Neural cell (in vitro differentiated cells): ENCODE results near the gene ALOXE3. TPM values are rescaled to one million over a fixed set of nuclear protein-coding genes. Genes with fewer than 3 reads are reported as not detected.

ENCODE experiments used
- H2AFZ ChIP-seq: fragments of 200-600, 300-800 bp; sonication (generic), shearing (Covaris generic); 2 replicates; pipeline ENCODE4 v1.6.0; 2014; ENCODE audit warnings: low read depth, mild to moderate bottlenecking, antibody characterized with exemption, low read length, moderate library complexity
- H3F3A ChIP-seq: fragments of 200-600 bp; shearing (Covaris generic); 2 replicates; pipeline ENCODE4 v1.6.1; 2016; ENCODE audit warnings: mild to moderate bottlenecking, moderate library complexity, mixed read lengths, antibody characterized with exemption, low read length; ENCODE audit not compliant: insufficient read depth, poor library complexity, severe bottlenecking
- H3K27ac ChIP-seq: fragments of 200-600, 300-800 bp; sonication (generic), shearing (Covaris generic); 2 replicates; pipeline ENCODE4 v1.5.1; 2014; ENCODE audit warnings: mild to moderate bottlenecking, low read length, moderate library complexity
- H3K27me3 ChIP-seq: fragments of 300-800, 200-600 bp; sonication (generic), shearing (Covaris generic); 2 replicates; pipeline ENCODE4 v1.6.0; 2014; ENCODE audit warnings: mild to moderate bottlenecking, low read depth, low read length, moderate library complexity; ENCODE audit not compliant: insufficient read depth
- H3K36me3 ChIP-seq: fragments of 300-800, 200-600 bp; sonication (generic), shearing (Covaris generic); 2 replicates; pipeline ENCODE4 v1.5.1; 2014; ENCODE audit warnings: mild to moderate bottlenecking, antibody characterized with exemption, low read length, moderate library complexity; ENCODE audit not compliant: insufficient read depth
- H3K4me2 ChIP-seq: fragments of 300-800, 200-600 bp; sonication (generic), shearing (Covaris generic); 2 replicates; pipeline ENCODE4 v1.6.0; 2014; ENCODE audit warnings: mild to moderate bottlenecking, low read length
- H3K4me3 ChIP-seq: fragments of 300-800, 200-600 bp; sonication (generic), shearing (Covaris generic); 2 replicates; pipeline ENCODE4 v1.5.1; 2014; ENCODE audit warnings: mild to moderate bottlenecking, low read length, moderate library complexity
- H3K79me2 ChIP-seq: fragments of 200-600 bp; shearing (Covaris generic); replicated peaks from 2 replicates; pipeline ENCODE4 v1.6.0; 2014; ENCODE audit warnings: mild to moderate bottlenecking, low read length, moderate library complexity; ENCODE audit not compliant: insufficient read depth
- H3K9ac ChIP-seq: fragments of 300-800, 200-600 bp; sonication (generic), shearing (Covaris generic); 2 replicates; pipeline ENCODE4 v1.6.1; 2016; ENCODE audit warnings: mild to moderate bottlenecking, low read length, mixed read lengths
- H3K9me2 ChIP-seq: fragments of 200-600 bp; shearing (Covaris generic); 2 replicates; pipeline ENCODE4 v1.6.1; 2016; ENCODE audit warnings: mild to moderate bottlenecking, low read length, mixed read lengths; ENCODE audit not compliant: insufficient read depth
- H3K9me3 ChIP-seq: fragments of 200-600, 300-800 bp; sonication (generic), shearing (Covaris generic); 2 replicates; pipeline ENCODE4 v1.6.1; 2016; ENCODE audit warnings: mild to moderate bottlenecking, mixed run types, low read length, moderate library complexity, mixed read lengths
- H4K20me1 ChIP-seq: fragments of 200-600 bp; shearing (Covaris generic); 2 replicates; pipeline ENCODE4 v1.6.1; 2016; ENCODE audit warnings: mild to moderate bottlenecking, mixed run types; ENCODE audit not compliant: insufficient read depth
- EP300 ChIP-seq: fragments of 450-650 bp; conservative IDR thresholded peaks from 2 replicates; pipeline ENCODE4 v1.6.1; 2014; ENCODE audit warnings: antibody characterized with exemption, mild to moderate bottlenecking, moderate library complexity; ENCODE audit not compliant: poor library complexity, severe bottlenecking
- EZH2 ChIP-seq: fragments of 200-600, 300-800 bp; shearing (Covaris generic), sonication (generic); IDR thresholded peaks from 2 replicates; pipeline ENCODE4 v1.6.1; 2014; ENCODE audit warnings: antibody characterized with exemption, low read length, borderline replicate concordance, mild to moderate bottlenecking; ENCODE audit not compliant: insufficient read depth, poor library complexity, severe bottlenecking
- MXI1 ChIP-seq: fragments of 450-650 bp; conservative IDR thresholded peaks from 2 replicates; pipeline ENCODE4 v1.6.1; 2014; ENCODE audit warnings: antibody characterized with exemption, mild to moderate bottlenecking; ENCODE audit not compliant: poor library complexity, severe bottlenecking
- POLR2AphosphoS5 ChIP-seq: IDR thresholded peaks from 2 replicates; pipeline ENCODE4 v1.6.1; 2012
- RAD21 ChIP-seq: fragments of 450-650 bp; conservative IDR thresholded peaks from 2 replicates; pipeline ENCODE4 v1.6.1; 2014; ENCODE audit warnings: antibody characterized with exemption, mild to moderate bottlenecking, moderate library complexity
- SMC3 ChIP-seq: fragments of 450-650 bp; conservative IDR thresholded peaks from 2 replicates; pipeline ENCODE4 v1.6.1; 2014; ENCODE audit warnings: antibody characterized with exemption, mild to moderate bottlenecking, moderate library complexity; ENCODE audit not compliant: poor library complexity
- TAF1 ChIP-seq: IDR thresholded peaks from 2 replicates; pipeline ENCODE4 v1.6.1; 2012; ENCODE audit warnings: low read depth
- polyA plus RNA-seq: library from polyadenylated mRNA; depleted of rRNA; stranded (reverse); fragments of >200 nt; gene quantifications from 2 replicates; pipeline ENCODE4 v1.2.3, GENCODE V29; 2014
- TF ChIP-seq, protein P1 (sequence below): IDR thresholded peaks from 2 replicates; pipeline ENCODE4 v1.6.1; 2012; ENCODE audit warnings: borderline replicate concordance
- TF ChIP-seq, protein P2 (sequence below): fragments of 450-650 bp; IDR thresholded peaks from 2 replicates; pipeline ENCODE4 v1.5.1; 2014; ENCODE audit warnings: antibody characterized with exemption, mild to moderate bottlenecking, moderate library complexity; ENCODE audit not compliant: poor library complexity, severe bottlenecking

The ALOXE3 gene
- polyA plus RNA-seq, 1 donor from 2014 or later = 0.77 TPM

DNA sequence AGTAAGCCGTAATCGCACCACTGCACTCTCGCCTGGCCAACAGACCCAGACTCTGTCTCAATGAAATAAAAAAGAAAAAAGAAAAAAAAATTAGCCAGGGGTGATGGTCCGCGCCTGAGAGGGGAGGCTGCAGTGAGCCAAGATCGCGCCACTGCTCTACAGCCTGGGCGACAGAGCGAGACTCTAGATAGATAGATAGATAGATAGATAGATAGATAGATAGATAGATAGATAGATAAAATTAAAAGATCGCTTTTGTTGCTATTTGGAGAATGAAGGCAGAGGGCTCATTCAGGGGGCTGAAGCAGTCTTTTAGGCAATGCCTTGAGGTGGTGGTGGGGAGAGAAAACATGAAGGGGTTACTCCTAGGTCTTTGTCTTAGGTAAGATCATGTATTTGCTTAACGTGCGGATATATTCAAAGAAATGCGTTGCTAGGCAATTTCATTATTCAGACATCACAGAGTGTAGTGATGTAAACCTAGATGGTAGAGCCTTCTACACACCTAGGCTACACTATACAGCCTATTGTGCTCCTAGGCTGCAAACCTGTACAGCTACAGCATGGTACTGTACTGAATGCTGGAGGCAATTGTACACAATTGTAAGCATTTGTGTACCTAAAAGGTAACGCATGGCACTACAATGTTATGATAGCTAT, 9.9 kb upstream of the ALOXE3 start:
- Histone ChIP-seq H3K4me3 (no peak overlapping the region), H3K79me2 (no peaks in the 10 kb centered on the region), H3K27ac (no peak overlapping the region), H3F3A (no peaks in the 10 kb centered on the region), H3K9me2 (no peaks in the 10 kb centered on the region), H4K20me1 (no peaks in the 10 kb centered on the region), H2AFZ (no peak overlapping the region), H3K4me2 (no peak overlapping the region), H3K9me3 (no peaks in the 10 kb centered on the region), H3K36me3 (no peaks in the 10 kb centered on the region), H3K9ac (peak overlapping the region; percentile 21), H3K27me3 (peaks cover 26% of the 10 kb centered on the region)
- TF ChIP-seq POLR2AphosphoS5 (no peak), SMC3 (no peak), EP300 (no peak), TAF1 (no peak), RAD21 (no peak), MXI1 (no peak), EZH2 (no peak)
- TF ChIP-seq, protein P1, sequence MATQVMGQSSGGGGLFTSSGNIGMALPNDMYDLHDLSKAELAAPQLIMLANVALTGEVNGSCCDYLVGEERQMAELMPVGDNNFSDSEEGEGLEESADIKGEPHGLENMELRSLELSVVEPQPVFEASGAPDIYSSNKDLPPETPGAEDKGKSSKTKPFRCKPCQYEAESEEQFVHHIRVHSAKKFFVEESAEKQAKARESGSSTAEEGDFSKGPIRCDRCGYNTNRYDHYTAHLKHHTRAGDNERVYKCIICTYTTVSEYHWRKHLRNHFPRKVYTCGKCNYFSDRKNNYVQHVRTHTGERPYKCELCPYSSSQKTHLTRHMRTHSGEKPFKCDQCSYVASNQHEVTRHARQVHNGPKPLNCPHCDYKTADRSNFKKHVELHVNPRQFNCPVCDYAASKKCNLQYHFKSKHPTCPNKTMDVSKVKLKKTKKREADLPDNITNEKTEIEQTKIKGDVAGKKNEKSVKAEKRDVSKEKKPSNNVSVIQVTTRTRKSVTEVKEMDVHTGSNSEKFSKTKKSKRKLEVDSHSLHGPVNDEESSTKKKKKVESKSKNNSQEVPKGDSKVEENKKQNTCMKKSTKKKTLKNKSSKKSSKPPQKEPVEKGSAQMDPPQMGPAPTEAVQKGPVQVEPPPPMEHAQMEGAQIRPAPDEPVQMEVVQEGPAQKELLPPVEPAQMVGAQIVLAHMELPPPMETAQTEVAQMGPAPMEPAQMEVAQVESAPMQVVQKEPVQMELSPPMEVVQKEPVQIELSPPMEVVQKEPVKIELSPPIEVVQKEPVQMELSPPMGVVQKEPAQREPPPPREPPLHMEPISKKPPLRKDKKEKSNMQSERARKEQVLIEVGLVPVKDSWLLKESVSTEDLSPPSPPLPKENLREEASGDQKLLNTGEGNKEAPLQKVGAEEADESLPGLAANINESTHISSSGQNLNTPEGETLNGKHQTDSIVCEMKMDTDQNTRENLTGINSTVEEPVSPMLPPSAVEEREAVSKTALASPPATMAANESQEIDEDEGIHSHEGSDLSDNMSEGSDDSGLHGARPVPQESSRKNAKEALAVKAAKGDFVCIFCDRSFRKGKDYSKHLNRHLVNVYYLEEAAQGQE = no peak
- TF ChIP-seq, protein P2, sequence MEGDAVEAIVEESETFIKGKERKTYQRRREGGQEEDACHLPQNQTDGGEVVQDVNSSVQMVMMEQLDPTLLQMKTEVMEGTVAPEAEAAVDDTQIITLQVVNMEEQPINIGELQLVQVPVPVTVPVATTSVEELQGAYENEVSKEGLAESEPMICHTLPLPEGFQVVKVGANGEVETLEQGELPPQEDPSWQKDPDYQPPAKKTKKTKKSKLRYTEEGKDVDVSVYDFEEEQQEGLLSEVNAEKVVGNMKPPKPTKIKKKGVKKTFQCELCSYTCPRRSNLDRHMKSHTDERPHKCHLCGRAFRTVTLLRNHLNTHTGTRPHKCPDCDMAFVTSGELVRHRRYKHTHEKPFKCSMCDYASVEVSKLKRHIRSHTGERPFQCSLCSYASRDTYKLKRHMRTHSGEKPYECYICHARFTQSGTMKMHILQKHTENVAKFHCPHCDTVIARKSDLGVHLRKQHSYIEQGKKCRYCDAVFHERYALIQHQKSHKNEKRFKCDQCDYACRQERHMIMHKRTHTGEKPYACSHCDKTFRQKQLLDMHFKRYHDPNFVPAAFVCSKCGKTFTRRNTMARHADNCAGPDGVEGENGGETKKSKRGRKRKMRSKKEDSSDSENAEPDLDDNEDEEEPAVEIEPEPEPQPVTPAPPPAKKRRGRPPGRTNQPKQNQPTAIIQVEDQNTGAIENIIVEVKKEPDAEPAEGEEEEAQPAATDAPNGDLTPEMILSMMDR = no peak

DNA sequence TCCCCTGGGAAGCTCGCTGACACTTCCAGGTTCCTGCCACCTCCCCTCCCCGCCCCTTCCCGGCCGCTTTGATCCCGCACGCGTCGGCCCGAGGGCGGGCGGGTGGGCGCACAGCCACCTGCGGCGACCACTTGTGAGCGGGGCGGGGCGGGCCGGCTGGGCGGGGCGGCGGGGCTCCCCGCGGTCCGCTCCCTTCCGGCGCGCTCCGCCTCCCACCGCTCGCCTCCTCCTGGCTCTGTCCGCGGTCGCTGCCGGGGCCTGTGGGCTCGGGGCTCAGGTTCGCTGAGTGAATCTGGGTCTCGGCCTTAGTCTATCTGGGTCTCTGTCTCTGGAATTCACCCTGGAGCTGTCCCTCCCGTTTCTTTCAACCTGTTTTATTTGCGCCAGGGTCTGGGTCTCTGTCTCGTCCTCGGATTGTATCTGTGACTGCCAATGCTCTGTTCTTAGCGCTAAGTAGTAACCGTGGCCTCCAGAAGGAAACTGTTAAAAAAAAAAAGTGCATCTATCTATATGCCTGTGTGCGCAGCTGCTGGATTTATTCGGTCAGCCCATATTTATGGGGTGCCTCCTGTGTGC, 8.3 kb upstream of the ALOXE3 start:
- H3K36me3 ChIP-seq = no peaks in the 10 kb centered on the region
- no peaks in the 10 kb centered on the region for H3K9me3 ChIP-seq
- H3K9ac ChIP-seq = peak overlapping the region; percentile 80
- peak overlapping the region; percentile 70 for H3K27ac ChIP-seq
- no peak for TF ChIP-seq SMC3
- TF ChIP-seq, protein P1 = no peak
- TF ChIP-seq, protein P2 = no peak
- TF ChIP-seq POLR2AphosphoS5 = no peak
- no peak for TF ChIP-seq RAD21
- TF ChIP-seq TAF1 = no peak
- TF ChIP-seq MXI1 = no peak
- TF ChIP-seq EZH2 = no peak
- TF ChIP-seq EP300 = no peak
- H3K9me2 ChIP-seq = no peaks in the 10 kb centered on the region
- peak overlapping the region; percentile 90 for H3K4me2 ChIP-seq
- H3F3A ChIP-seq = no peaks in the 10 kb centered on the region
- peaks cover 43% of the 10 kb centered on the region for H3K27me3 ChIP-seq
- no peaks in the 10 kb centered on the region for H3K79me2 ChIP-seq
- peak overlapping the region; percentile 69 for H2AFZ ChIP-seq
- H3K4me3 ChIP-seq = peak overlapping the region; percentile 88
- no peaks in the 10 kb centered on the region for H4K20me1 ChIP-seq
